ENCODE data around the gene DRD1.

DNA sequence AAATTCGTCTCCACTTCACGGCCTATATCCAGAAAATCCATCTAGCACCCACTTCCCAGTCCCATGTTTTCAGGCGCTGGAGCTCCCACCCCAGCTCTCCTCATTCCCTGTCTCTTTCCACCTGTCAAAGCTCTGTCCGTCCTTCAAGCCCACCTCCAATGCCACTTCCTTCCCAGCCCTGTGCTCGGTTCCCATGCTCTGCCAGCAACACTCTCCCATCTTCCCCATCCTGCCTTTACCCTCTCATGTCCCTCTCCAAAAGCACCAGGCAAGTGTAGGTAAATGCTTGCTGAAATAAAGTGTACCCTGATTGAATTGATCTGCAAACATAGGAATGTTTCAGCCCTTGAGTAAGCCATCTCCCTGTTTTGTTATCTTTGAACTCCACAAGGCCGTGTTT, 9.2 kb downstream of the DRD1 start:
- no peak for TF ChIP-seq POLR2A (IDR thresholded peaks at IDR 0.05; ENCODE audit: extremely low read depth, insufficient read length)
- TF ChIP-seq, protein P1, sequence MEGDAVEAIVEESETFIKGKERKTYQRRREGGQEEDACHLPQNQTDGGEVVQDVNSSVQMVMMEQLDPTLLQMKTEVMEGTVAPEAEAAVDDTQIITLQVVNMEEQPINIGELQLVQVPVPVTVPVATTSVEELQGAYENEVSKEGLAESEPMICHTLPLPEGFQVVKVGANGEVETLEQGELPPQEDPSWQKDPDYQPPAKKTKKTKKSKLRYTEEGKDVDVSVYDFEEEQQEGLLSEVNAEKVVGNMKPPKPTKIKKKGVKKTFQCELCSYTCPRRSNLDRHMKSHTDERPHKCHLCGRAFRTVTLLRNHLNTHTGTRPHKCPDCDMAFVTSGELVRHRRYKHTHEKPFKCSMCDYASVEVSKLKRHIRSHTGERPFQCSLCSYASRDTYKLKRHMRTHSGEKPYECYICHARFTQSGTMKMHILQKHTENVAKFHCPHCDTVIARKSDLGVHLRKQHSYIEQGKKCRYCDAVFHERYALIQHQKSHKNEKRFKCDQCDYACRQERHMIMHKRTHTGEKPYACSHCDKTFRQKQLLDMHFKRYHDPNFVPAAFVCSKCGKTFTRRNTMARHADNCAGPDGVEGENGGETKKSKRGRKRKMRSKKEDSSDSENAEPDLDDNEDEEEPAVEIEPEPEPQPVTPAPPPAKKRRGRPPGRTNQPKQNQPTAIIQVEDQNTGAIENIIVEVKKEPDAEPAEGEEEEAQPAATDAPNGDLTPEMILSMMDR (IDR thresholded peaks at IDR 0.05; ENCODE audit: low read depth, low read length), result no peak
- TF ChIP-seq, protein P2, sequence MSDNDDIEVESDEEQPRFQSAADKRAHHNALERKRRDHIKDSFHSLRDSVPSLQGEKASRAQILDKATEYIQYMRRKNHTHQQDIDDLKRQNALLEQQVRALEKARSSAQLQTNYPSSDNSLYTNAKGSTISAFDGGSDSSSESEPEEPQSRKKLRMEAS (IDR thresholded peaks at IDR 0.05; ENCODE audit: low read depth, low read length), result no peak
- TF ChIP-seq MYC (IDR thresholded peaks at IDR 0.05; ENCODE audit: low read depth, low read length), result no peak

Data from NB4 (cell line).